GM12878 (cell line): ENCODE results near the gene RAB43. TPM values are rescaled to one million over a fixed set of nuclear protein-coding genes. Genes with fewer than 3 reads are reported as not detected.

Experiments
- polyA plus RNA-seq, 11 experiments: library from polyadenylated mRNA; depleted of rRNA in 4 of 11; unstranded in 6 of 11; stranded (reverse) in 5 of 11; fragments of >200 nt; fragmentation: Nextera tagmentation in 4 of 11; fragmentation: Illumina TruSeq in 1 of 11; extraction: Ambion mirVana in 4 of 11; extraction: Trizol in 1 of 11; gene quantifications; 1 replicate in 1 of 11; 2 replicates in 10 of 11; pipeline versions ENCODE4 v1.2.1 to v1.2.3, GENCODE V29; 2011 to 2016; ENCODE audit warnings: inconsistent platforms in 2 of 11, missing spikeins in 2 of 11, low read depth in 1 of 11
- total RNA-seq, 4 experiments: library from RNA; depleted of rRNA in 3 of 4; stranded (reverse); fragments of >200 nt in 3 of 4; fragmentation: Illumina TruSeq in 1 of 4; extraction: Trizol in 1 of 4; gene quantifications; 2 replicates each; pipeline versions ENCODE4 v1.2.1 to v1.2.3, GENCODE V29; 2013 to 2021
- TF ChIP-seq, protein P1 (sequence below): fragments of 450-650 bp; conservative IDR thresholded peaks from 2 replicates; pipeline ENCODE4 v1.6.1; 2017; ENCODE audit warnings: mild to moderate bottlenecking, moderate library complexity
- TF ChIP-seq, protein P2 (sequence below): IDR thresholded peaks from 2 replicates; pipeline ENCODE4 v1.6.1; 2012; ENCODE audit warnings: low read depth, low read length, improper control_type of control experiment
- TF ChIP-seq, protein P3 (sequence below): fragments of 450-650 bp; formaldehyde crosslinking; IDR thresholded peaks from 2 replicates; pipeline ENCODE4 v1.4.0; 2020; ENCODE audit warnings: mild to moderate bottlenecking, moderate library complexity
- TF ChIP-seq, protein P4 (sequence below): fragments of 450-650 bp; IDR thresholded peaks from 2 replicates; pipeline ENCODE4 v1.6.1; 2017; ENCODE audit warnings: antibody characterized with exemption, mild to moderate bottlenecking, moderate library complexity

Gene RAB43
- total and polyA plus RNA-seq, 10 of the 15 experiments (the other 5 are each of a cell fraction or from before 2014, with no cell fraction given), result 0.08 to 14.0 (median 4.0) TPM

DNA sequence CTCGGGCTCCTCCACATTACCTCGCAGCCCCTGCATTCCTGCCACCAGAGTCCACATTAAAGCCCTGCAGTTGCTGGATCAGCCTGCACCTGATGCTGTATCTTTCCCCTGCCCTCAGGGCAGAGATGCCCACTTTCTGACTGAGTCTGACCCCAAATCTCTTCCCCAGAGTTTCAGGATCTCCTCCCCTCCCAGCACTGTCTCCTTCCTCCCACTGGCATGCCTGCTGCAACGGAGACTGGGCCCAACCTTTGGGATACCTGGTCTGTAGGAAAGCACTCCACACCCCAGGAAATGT is 81.6 kb downstream of the RAB43 start (continued):
- TF ChIP-seq, protein P1, sequence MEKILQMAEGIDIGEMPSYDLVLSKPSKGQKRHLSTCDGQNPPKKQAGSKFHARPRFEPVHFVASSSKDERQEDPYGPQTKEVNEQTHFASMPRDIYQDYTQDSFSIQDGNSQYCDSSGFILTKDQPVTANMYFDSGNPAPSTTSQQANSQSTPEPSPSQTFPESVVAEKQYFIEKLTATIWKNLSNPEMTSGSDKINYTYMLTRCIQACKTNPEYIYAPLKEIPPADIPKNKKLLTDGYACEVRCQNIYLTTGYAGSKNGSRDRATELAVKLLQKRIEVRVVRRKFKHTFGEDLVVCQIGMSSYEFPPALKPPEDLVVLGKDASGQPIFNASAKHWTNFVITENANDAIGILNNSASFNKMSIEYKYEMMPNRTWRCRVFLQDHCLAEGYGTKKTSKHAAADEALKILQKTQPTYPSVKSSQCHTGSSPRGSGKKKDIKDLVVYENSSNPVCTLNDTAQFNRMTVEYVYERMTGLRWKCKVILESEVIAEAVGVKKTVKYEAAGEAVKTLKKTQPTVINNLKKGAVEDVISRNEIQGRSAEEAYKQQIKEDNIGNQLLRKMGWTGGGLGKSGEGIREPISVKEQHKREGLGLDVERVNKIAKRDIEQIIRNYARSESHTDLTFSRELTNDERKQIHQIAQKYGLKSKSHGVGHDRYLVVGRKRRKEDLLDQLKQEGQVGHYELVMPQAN, result no peak
- TF ChIP-seq, protein P2, sequence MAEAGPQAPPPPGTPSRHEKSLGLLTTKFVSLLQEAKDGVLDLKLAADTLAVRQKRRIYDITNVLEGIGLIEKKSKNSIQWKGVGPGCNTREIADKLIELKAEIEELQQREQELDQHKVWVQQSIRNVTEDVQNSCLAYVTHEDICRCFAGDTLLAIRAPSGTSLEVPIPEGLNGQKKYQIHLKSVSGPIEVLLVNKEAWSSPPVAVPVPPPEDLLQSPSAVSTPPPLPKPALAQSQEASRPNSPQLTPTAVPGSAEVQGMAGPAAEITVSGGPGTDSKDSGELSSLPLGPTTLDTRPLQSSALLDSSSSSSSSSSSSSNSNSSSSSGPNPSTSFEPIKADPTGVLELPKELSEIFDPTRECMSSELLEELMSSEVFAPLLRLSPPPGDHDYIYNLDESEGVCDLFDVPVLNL, result no peak
- TF ChIP-seq, protein P3, sequence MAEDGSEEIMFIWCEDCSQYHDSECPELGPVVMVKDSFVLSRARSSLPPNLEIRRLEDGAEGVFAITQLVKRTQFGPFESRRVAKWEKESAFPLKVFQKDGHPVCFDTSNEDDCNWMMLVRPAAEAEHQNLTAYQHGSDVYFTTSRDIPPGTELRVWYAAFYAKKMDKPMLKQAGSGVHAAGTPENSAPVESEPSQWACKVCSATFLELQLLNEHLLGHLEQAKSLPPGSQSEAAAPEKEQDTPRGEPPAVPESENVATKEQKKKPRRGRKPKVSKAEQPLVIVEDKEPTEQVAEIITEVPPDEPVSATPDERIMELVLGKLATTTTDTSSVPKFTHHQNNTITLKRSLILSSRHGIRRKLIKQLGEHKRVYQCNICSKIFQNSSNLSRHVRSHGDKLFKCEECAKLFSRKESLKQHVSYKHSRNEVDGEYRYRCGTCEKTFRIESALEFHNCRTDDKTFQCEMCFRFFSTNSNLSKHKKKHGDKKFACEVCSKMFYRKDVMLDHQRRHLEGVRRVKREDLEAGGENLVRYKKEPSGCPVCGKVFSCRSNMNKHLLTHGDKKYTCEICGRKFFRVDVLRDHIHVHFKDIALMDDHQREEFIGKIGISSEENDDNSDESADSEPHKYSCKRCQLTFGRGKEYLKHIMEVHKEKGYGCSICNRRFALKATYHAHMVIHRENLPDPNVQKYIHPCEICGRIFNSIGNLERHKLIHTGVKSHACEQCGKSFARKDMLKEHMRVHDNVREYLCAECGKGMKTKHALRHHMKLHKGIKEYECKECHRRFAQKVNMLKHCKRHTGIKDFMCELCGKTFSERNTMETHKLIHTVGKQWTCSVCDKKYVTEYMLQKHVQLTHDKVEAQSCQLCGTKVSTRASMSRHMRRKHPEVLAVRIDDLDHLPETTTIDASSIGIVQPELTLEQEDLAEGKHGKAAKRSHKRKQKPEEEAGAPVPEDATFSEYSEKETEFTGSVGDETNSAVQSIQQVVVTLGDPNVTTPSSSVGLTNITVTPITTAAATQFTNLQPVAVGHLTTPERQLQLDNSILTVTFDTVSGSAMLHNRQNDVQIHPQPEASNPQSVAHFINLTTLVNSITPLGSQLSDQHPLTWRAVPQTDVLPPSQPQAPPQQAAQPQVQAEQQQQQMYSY, result no peak
- TF ChIP-seq, protein P4, sequence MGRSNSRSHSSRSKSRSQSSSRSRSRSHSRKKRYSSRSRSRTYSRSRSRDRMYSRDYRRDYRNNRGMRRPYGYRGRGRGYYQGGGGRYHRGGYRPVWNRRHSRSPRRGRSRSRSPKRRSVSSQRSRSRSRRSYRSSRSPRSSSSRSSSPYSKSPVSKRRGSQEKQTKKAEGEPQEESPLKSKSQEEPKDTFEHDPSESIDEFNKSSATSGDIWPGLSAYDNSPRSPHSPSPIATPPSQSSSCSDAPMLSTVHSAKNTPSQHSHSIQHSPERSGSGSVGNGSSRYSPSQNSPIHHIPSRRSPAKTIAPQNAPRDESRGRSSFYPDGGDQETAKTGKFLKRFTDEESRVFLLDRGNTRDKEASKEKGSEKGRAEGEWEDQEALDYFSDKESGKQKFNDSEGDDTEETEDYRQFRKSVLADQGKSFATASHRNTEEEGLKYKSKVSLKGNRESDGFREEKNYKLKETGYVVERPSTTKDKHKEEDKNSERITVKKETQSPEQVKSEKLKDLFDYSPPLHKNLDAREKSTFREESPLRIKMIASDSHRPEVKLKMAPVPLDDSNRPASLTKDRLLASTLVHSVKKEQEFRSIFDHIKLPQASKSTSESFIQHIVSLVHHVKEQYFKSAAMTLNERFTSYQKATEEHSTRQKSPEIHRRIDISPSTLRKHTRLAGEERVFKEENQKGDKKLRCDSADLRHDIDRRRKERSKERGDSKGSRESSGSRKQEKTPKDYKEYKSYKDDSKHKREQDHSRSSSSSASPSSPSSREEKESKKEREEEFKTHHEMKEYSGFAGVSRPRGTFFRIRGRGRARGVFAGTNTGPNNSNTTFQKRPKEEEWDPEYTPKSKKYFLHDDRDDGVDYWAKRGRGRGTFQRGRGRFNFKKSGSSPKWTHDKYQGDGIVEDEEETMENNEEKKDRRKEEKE, result no peak
